PFSK-1 (cell line): ENCODE data around the gene TEX11.

ENCODE experiments used
- FOXP2 ChIP-seq: optimal IDR thresholded peaks from 2 replicates; pipeline ENCODE3; 2011; ENCODE audit warnings: borderline replicate concordance, control low read depth, inconsistent platforms; ENCODE audit not compliant: insufficient read depth; ENCODE audit errors: extremely low read length, extremely low read depth
- POLR2AphosphoS5 ChIP-seq: IDR thresholded peaks from 2 replicates; pipeline ENCODE4 v1.6.1; 2012; ENCODE audit warnings: low read depth, mild to moderate bottlenecking, control low read depth, low read length, moderate library complexity
- REST ChIP-seq, 2 experiments: IDR thresholded peaks; 2 replicates each; pipeline versions ENCODE4 v1.6.1 to v1.8.0; 2011 to 2012; ENCODE audit warnings: low read depth in 2 of 2, low read length in 2 of 2, control low read depth in 1 of 2, inconsistent platforms in 1 of 2, mild to moderate bottlenecking in 1 of 2, moderate library complexity in 1 of 2; ENCODE audit not compliant: insufficient read depth in 1 of 2
- SIN3A ChIP-seq: IDR thresholded peaks from 2 replicates; pipeline ENCODE4 v1.6.1; 2012; ENCODE audit warnings: mild to moderate bottlenecking, low read length, moderate library complexity, borderline replicate concordance; ENCODE audit not compliant: insufficient read depth
- TAF1 ChIP-seq: IDR thresholded peaks from 2 replicates; pipeline ENCODE4 v1.6.1; 2012; ENCODE audit warnings: low read length, control low read depth, borderline replicate concordance; ENCODE audit not compliant: insufficient read depth

Gene TEX11

GRCh38 chrX:70774223-70774622, 134.3 kb downstream of the TEX11 start:
- TF ChIP-seq FOXP2 (no peak), SIN3A (no peak), POLR2AphosphoS5 (no peak), TAF1 (no peak), REST (IDR thresholded peaks at IDR 0.05; ENCODE audit: insufficient read depth in 1 of 2, low read depth in 2 of 2, low read length in 2 of 2) (no peak)

- TF ChIP-seq TAF1 (no peak), REST (IDR thresholded peaks at IDR 0.05; ENCODE audit: insufficient read depth in 1 of 2, low read depth in 2 of 2, low read length in 2 of 2) (no peak), POLR2AphosphoS5 (no peak), FOXP2 (no peak), SIN3A (no peak)
Observed at GRCh38 chrX:70769659-70770227, 138.8 kb downstream of the TEX11 start.

- no peak for TF ChIP-seq SIN3A
- no peak for TF ChIP-seq REST (IDR thresholded peaks at IDR 0.05; ENCODE audit: insufficient read depth in 1 of 2, low read depth in 2 of 2, low read length in 2 of 2)
- no peak for TF ChIP-seq TAF1
- no peak for TF ChIP-seq POLR2AphosphoS5
- no peak for TF ChIP-seq FOXP2
Observed at GRCh38 chrX:70762285-70762684, 146.2 kb downstream of the TEX11 start.

- TF ChIP-seq REST (IDR thresholded peaks at IDR 0.05; ENCODE audit: insufficient read depth in 1 of 2, low read depth in 2 of 2, low read length in 2 of 2) (no peak), SIN3A (no peak), POLR2AphosphoS5 (no peak), FOXP2 (no peak), TAF1 (no peak)
Observed at GRCh38 chrX:70755850-70756249, 152.7 kb downstream of the TEX11 start.
